NCI-H1048 (cell line): ENCODE data around the gene RASAL1.

Source experiments
- DNase-seq: peaks from one replicate; lab custom pipeline; 2025; lab: John Stamatoyannopoulos, UW

The RASAL1 gene

GRCh38 chr12:113056631-113057488 is 78.7 kb downstream of the RASAL1 start, which contains the start of gene DTX1:
DTX1 (plus strand) TSS chr12:113056730; CDS start chr12:113058193, 1,463 bp downstream.
- no peak for DNase-seq

DNA sequence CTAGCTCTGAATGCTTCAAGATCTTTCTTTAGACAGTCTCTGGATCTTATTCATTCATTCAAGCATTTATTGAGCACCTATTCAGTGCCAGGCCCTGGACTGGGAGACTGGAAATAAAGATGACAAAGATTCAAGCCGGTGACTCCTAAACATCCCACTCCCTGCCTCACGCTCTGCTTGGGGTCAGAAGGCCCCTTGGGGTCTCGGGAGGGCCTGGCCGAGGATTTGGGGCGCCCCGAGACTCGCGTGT is 79.3 kb downstream of the RASAL1 start:
- DNase-seq = no peak

DNA sequence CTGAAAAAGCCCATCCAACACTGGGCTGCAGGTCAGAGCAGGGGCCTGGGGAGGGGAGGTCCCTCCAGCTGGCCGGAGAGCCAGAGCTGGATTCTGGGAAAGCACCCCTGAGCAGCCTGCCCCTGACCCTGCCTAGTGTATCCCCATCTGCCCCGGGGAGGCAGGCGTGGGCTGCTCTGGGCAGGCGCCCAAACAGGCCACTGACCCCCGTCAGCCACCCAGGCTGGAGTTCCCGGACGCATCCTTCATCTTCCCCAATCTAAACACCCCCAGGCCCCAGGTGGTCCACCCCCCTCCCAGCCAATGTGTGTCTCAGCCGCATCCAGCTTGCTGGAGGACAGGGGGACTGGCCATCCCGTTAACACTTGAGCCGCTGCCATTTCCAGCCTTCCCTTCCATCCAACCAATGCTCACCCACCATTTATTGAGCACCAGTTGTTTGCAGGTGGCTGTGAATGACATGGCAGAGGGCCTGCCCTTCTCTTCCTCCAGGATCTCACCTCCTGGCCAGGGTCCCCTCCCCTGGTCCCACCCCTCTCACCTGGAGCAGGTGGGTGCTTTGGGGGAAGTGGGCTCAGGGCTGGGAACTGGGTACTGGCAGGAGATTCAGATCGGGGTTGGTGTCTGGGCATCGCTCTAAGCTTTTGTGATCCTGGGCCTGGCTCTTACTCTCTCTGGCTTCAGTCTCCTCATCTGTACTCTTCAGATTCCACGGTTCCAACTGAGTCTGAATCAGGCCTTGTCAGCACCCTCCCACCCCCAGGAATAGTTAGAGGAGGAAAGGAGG is 79.8 kb downstream of the RASAL1 start:
- DNase-seq = no peak

DNA sequence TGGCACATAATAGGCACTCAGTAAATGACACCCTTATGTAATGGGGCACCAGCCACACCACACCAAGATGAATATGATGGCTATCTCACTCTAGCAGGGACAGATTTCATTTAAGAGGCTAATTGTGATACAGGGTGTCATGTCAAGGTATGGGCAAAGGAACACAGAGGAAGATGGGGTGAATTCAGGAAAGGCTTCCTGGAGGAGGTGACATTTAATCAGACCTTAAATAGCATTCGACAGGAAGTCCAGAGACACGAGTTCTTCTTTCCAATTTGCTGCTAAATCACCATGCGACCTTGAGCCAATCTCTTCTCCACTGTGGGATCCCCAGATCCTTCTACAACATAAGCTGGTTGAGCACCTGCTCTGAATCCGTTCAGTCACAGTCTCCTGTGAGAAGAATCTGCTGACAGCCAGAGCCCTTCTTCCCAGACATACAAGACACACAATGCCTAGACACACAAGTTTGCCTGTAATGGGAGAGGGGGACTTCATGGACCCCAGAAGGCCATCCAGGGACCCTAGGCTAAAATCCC is 80.5 kb downstream of the RASAL1 start:
- no peak for DNase-seq

DNA sequence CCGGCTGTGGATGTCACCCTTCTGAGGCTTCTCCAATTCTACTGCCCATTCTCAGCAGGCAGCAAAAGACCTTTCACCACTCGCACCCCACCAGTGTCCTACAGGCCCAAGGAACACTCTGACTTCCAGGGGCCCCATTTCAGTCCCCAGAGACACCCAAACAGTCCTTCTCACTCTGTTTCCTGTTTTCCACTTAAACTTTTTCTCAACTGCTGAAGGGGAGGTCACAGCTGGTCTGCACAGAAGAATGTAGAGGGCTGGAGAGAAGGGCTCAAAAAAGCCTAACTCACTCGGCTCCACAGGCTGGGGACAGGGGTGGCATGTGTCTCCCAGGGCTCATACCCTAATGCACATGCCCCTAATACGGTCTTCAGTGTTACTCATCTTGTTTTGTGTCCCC is 83.2 kb downstream of the RASAL1 start:
- DNase-seq = no peak

DNA sequence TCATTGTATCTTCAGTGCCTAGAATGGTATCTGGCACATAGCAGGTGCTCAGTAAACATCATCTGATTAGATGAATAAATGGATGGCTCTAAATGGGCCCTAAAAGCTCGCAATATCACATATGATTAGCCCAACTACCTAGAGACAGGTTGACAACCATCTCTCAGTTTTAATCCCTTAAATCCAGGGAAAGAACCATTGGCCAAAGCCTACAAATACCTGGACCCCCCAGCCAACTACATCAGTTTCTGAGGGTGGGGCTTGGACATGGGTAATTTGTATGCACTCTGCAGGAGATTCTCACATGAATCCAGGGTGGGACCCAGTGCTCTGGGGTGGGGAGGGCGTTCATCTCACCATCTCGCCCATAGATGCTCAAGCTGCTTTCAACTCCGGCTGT is 83.8 kb downstream of the RASAL1 start:
- DNase-seq = no peak

GRCh38 chr12:113050795-113051194 is 84.8 kb downstream of the RASAL1 start:
- DNase-seq = no peak

DNA sequence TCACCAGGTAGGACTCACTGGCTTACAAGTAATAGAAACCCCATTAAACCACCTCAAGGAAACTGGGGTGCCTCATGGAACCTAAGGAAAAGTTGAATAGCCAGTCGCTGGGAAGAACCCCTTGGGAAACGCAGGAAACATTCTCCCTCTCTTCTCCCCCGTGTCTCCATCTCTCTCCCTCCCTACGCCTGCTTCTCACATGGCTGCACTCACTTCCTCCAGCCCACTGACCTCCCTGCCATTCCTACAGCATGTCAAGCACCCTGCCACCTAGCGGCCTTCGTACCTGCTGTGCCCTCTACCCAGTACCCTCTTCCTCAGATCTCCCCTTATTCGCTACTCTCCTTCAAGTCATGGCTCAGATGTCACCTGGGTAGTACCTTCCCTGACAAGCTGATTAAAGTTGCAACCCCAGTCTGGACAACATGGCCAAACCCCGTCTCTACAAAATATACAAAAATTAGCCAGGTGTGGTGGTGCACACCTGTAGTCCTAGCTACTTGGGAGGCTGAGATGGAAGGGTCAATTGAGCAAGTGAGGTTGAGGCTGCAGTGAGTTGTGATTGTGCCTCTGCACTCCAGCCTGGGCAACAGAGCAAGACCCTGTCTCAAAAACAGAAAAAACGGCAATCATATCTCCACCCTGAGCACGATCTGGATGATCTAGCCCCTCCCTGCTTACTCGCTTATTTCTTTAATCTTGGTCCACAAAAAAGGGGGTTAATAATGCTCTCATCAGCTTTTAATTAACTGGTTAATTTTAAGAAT is 85.4 kb downstream of the RASAL1 start:
- DNase-seq = no peak
